Esophagus muscularis mucosa (tissue), 3 donors: ENCODE measurements around the gene SETD1A.

Source experiments
- POLR2A ChIP-seq: fragments of 450-650 bp; IDR thresholded peaks from one replicate; pipeline ENCODE4 v1.6.1; 2017; ENCODE audit warnings: antibody characterized with exemption, moderate library complexity, mild to moderate bottlenecking, low read depth
- POLR2AphosphoS5 ChIP-seq, 2 donors: sonication (generic); formaldehyde crosslinking; IDR thresholded peaks; one replicate each; pipeline ENCODE4 v1.6.1; 2017; ENCODE audit warnings: antibody characterized with exemption in 2 of 2
- TF ChIP-seq, protein P1 (sequence below), 3 experiments: fragments of 200-600 bp in 2 of 3; fragments of 450-650 bp in 1 of 3; sonication (generic) in 2 of 3; IDR thresholded peaks; one replicate each; pipeline ENCODE4 v1.5.1; 2017 to 2019; ENCODE audit warnings: antibody characterized with exemption in 3 of 3, mild to moderate bottlenecking in 2 of 3, moderate library complexity in 1 of 3

DNA sequence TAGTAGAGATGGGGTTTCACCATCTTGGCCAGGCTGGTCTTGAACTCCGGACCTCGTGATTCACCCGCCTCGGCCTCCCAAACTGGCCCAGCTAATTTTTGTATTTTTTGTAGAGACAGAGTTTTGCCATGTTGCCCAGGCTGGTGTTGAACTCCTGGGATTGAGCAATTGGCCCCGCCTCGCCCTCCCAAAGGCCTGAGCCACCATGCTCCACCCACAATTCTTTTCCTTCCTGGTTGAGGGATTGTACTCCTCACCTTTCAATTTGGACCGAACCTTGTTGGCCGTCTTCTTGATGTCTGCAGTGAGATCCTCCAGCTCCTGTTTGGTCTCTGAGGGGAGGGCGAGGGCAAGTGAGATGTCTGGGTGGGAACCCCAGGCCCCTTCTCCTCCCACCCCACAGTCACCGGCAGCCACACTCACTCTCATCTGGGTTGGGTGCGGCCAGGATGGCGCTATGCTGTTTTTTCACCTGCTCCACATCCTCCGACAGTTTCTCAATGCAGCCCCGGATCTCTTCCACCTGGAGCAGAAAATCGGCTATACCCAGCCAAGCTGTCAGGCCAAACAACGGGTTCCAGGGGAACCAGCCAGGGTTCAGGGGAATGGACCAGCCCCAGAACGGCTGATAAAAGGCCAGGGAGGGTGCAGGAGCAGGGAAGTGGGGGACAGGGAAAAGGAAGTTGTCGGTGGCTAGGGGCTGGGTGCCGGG is 43.3 kb downstream of the SETD1A start:
- TF ChIP-seq POLR2A (no peak), POLR2AphosphoS5 (IDR thresholded peaks at IDR 0.05) (no peak)
- TF ChIP-seq, protein P1, sequence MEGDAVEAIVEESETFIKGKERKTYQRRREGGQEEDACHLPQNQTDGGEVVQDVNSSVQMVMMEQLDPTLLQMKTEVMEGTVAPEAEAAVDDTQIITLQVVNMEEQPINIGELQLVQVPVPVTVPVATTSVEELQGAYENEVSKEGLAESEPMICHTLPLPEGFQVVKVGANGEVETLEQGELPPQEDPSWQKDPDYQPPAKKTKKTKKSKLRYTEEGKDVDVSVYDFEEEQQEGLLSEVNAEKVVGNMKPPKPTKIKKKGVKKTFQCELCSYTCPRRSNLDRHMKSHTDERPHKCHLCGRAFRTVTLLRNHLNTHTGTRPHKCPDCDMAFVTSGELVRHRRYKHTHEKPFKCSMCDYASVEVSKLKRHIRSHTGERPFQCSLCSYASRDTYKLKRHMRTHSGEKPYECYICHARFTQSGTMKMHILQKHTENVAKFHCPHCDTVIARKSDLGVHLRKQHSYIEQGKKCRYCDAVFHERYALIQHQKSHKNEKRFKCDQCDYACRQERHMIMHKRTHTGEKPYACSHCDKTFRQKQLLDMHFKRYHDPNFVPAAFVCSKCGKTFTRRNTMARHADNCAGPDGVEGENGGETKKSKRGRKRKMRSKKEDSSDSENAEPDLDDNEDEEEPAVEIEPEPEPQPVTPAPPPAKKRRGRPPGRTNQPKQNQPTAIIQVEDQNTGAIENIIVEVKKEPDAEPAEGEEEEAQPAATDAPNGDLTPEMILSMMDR (IDR thresholded peaks at IDR 0.05): no peak
